Heart left ventricle (tissue), 16 donors: ENCODE data around the gene TTC6. TPM values are rescaled to one million over a fixed set of nuclear protein-coding genes. Genes with fewer than 3 reads are reported as not detected.

ENCODE experiments used
- ATAC-seq, 4 donors: fragments of 200-7000 bp; cut with Tn5 transposase; one replicate each; pipeline ENCODE4 v1.9.1; 2020 to 2022; ENCODE audit warnings: moderate library complexity in 4 of 4, mild to moderate bottlenecking in 3 of 4, moderate number of reproducible peaks in 1 of 4
- DNase-seq, 5 donors: peaks; one replicate each; pipeline ENCODE4 v3.0.0-alpha.2; 2020
- H3K27ac ChIP-seq, 12 donors: fragments of 200-600 bp; sonication (generic) in 4 of 12; one replicate each; pipeline versions ENCODE4 v1.5.0 to v1.8.0; 2016 to 2022; ENCODE audit warnings: mild to moderate bottlenecking in 2 of 12
- H3K27me3 ChIP-seq, 9 donors: fragments of 200-600 bp; sonication (generic) in 2 of 9; one replicate each; pipeline versions ENCODE4 v1.5.1 to v1.8.0; 2016 to 2022; ENCODE audit warnings: mild to moderate bottlenecking in 3 of 9
- H3K36me3 ChIP-seq, 9 donors: fragments of 200-600 bp; sonication (generic) in 2 of 9; one replicate each; pipeline versions ENCODE4 v1.5.0 to v1.8.0; 2018 to 2022; ENCODE audit warnings: mild to moderate bottlenecking in 2 of 9
- H3K4me1 ChIP-seq, 12 donors: fragments of 200-600 bp; sonication (generic) in 4 of 12; one replicate each; pipeline versions ENCODE4 v1.5.0 to v1.8.0; 2016 to 2022; ENCODE audit warnings: mild to moderate bottlenecking in 3 of 12
- H3K4me3 ChIP-seq, 12 donors: fragments of 200-600 bp; sonication (generic) in 4 of 12; one replicate each; pipeline versions ENCODE4 v1.5.0 to v1.8.0; 2017 to 2022; ENCODE audit warnings: mild to moderate bottlenecking in 9 of 12, moderate library complexity in 4 of 12
- H3K9me3 ChIP-seq, 12 donors: fragments of 200-600 bp; sonication (generic) in 4 of 12; one replicate each; pipeline versions ENCODE4 v1.5.0 to v1.8.0; 2016 to 2022; ENCODE audit warnings: mild to moderate bottlenecking in 1 of 12
- POLR2A ChIP-seq, 2 donors: fragments of 450-650 bp; IDR thresholded peaks; one replicate each; pipeline ENCODE4 v1.6.1; 2017; ENCODE audit warnings: antibody characterized with exemption in 2 of 2, mild to moderate bottlenecking in 2 of 2, moderate library complexity in 2 of 2
- WGBS, 4 donors: extraction: QIAGEN DNeasy Blood & Tissue Kit in 2 of 4; methylation state at CpG; one replicate each; pipeline versions ENCODE4 v1.1.5 to v1.1.7; 2013 to 2018; 5-methylcytosine and 5-hydroxymethylcytosine counted together
- intact Hi-C, 10 donors: fragments of 100-400 bp; cut with DNase I; formaldehyde crosslinking; loops; one replicate each; pipeline versions ENCODE4 v1.11.1 to v1.14.2; 2022
- polyA plus RNA-seq, 2 donors: library from polyadenylated mRNA; stranded (reverse); fragments of 200-250 nt; gene quantifications; one replicate each; pipeline ENCODE4 v1.2.3, GENCODE V29; 2013
- total RNA-seq, 9 donors: library from RNA; depleted of rRNA in 2 of 9; stranded (reverse); fragments of >200 nt in 2 of 9; fragmentation: NEBNext Ultra II Directional in 3 of 9; extraction: Animal tissue kit (Norgen Biotek cat#: 25700) in 3 of 9; gene quantifications; one replicate each; pipeline versions ENCODE4 v1.1.0 to v1.2.4, GENCODE V29; 2016 to 2023
- TF ChIP-seq, protein P1 (sequence below), 12 donors: fragments of 200-600 bp; sonication (generic) in 4 of 12; IDR thresholded peaks; one replicate each; pipeline versions ENCODE4 v1.5.0 to v1.8.0; 2018 to 2022; ENCODE audit warnings: antibody characterized with exemption in 12 of 12, mild to moderate bottlenecking in 5 of 12
- donor health status: ischemic (EF 13 %, LVEDD 7.1; RV severe dilation, severe dysfunction).
- donor health status: healthy with polysubstance abuse.
- donor health status: DM: no; HTN: yes; CAD: no.
- donor health status: DM: no; HTN: no; CAD: no.
- donor health status: ischemic (EF 25% LVEDD 6.9; RV normal size, moderate dysfunction).
- donor health status: ischemic (EF 25% LVEDD 5.7; RV mildly dilated, moderate dysfunction).
- donor health status: healthy.
- donor health status: DM: yes; HTN: yes; CAD: no.
- donor health status: ischemic (EF 35%, LVEDD 5.7; RV mildly dilated, moderate dysfunction).
- donor health status: nonischemic (EF 11% LVEDD 7.7; RV severe dilation, severe dysfunction).
- donor health status: DM: yes; HTN: yes; CAD: no.
- donor health status: PGD.
- donor health status: ischemic (EF 29% LVEDD 5.4; RV normal size, mild dysfunction).
- donor health status: nonischemic (EF 23%, LVEDD 6.1; RV moderate dilation, normal function).

TTC6 gene
- total and polyA plus RNA-seq, 11 donors, result not detected

GRCh38 chr14:37642125-37642524, 46.7 kb downstream of the TTC6 start:
- Histone ChIP-seq H3K27me3 (no peaks in the 10 kb centered on the region), H3K4me1 (no peaks in the 10 kb centered on the region), H3K36me3 (no peaks in the 10 kb centered on the region), H3K4me3 (no peak overlapping the region), H3K9me3 (no peaks in the 10 kb centered on the region), H3K27ac (no peak overlapping the region)
- ATAC-seq (no peak), DNase-seq (no peak)
- no peak for TF ChIP-seq POLR2A (IDR thresholded peaks at IDR 0.05)
- TF ChIP-seq, protein P1, sequence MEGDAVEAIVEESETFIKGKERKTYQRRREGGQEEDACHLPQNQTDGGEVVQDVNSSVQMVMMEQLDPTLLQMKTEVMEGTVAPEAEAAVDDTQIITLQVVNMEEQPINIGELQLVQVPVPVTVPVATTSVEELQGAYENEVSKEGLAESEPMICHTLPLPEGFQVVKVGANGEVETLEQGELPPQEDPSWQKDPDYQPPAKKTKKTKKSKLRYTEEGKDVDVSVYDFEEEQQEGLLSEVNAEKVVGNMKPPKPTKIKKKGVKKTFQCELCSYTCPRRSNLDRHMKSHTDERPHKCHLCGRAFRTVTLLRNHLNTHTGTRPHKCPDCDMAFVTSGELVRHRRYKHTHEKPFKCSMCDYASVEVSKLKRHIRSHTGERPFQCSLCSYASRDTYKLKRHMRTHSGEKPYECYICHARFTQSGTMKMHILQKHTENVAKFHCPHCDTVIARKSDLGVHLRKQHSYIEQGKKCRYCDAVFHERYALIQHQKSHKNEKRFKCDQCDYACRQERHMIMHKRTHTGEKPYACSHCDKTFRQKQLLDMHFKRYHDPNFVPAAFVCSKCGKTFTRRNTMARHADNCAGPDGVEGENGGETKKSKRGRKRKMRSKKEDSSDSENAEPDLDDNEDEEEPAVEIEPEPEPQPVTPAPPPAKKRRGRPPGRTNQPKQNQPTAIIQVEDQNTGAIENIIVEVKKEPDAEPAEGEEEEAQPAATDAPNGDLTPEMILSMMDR (IDR thresholded peaks at IDR 0.05), result no peak
- intact Hi-C loops, result no loop called here
- WGBS, 4 donors, result 72 to 86% (median 82%) methylated on average over 3 of the region's 3 CpGs

DNA sequence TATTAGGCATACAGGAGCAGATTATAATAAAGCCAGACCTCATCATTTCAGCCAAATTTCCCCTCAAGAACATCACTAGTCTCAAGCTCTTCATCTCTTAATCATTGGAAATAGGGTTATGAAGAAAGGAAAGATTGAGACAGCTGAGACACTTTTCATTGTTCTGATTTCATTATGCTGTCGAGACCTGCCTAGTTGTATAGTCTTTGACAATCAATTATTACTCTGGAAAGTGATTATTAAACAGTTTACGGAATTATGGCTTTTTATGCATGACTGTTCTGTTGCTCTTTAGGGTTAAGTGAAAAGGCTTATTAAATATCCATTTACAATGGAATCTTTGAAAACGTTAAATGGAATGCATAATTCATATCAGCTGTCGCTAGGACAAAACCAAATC, 48.3 kb downstream of the TTC6 start:
- Histone ChIP-seq H3K4me1 (no peaks in the 10 kb centered on the region), H3K27me3 (no peaks in the 10 kb centered on the region), H3K27ac (no peak overlapping the region), H3K9me3 (no peaks in the 10 kb centered on the region), H3K36me3 (no peaks in the 10 kb centered on the region), H3K4me3 (no peak overlapping the region)
- 67 to 74% (median 69%) methylated on average over 4 of the region's 4 CpGs for WGBS, 4 donors
- intact Hi-C loops, result no loop called here
- TF ChIP-seq POLR2A (IDR thresholded peaks at IDR 0.05), result no peak
- TF ChIP-seq, protein P1 (IDR thresholded peaks at IDR 0.05), result no peak
- DNase-seq (no peak), ATAC-seq (no peak)

Other genes with a start within 250 kb of the TTC6 start
- gene FOXA1, start 380 bp upstream of the TTC6 start, total RNA-seq, result not detected
- not detected for gene FOXA1, start 380 bp upstream of the TTC6 start, polyA plus RNA-seq